ENCODE measurements around the gene XYLT1. TPM values are rescaled to one million over a fixed set of nuclear protein-coding genes. Genes with fewer than 3 reads are reported as not detected.

Gene XYLT1
- total RNA-seq, 3 donors from 2014 or later (not counting 1 experiment from before 2014, with no cell fraction given) = 40.9 to 55.5 (median 43.8) TPM

DNA sequence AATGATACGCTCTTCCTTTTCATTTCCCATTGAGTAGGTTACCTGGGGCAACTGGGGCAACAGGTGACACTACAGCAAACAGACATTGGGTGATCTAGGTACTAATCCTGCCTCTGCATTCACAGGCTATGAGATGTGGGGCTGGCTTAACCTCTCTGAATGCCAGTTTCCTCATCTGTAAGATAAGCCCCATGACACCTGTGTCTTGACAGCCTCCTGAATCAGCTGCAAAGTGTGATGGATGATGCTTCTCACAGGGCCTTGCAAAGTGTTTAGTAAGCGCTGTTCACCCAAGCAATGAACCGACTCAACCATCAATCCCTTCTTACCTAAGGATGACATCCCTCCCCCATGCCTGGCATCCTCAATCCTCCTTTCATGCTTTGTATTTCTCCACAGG is 322.8 kb downstream of the XYLT1 start:
- peaks cover 12 to 13% of the 10 kb centered on the region in 2 donors for H3K4me1 Mint-ChIP-seq
- no peak overlapping the region for H3K4me3 Mint-ChIP-seq
- no peak overlapping the region for H3K27ac Mint-ChIP-seq
- H3K36me3 ChIP-seq (ENCODE audit: control insufficient read depth, insufficient read depth, low read length) = no peaks in the 10 kb centered on the region
- intact Hi-C loops (cut with micrococcal nuclease) = no loop called here
- H3K9me3 ChIP-seq (ENCODE audit: control insufficient read depth, insufficient read depth, low read length) = no peaks in the 10 kb centered on the region
- no peaks in the 10 kb centered on the region for H3K36me3 Mint-ChIP-seq
- no peaks in the 10 kb centered on the region for H3K4me1 ChIP-seq (ENCODE audit: control insufficient read depth, insufficient read depth, low read length)
- DNase-seq (no peak), ATAC-seq (no peak)
- no peaks in the 10 kb centered on the region for H3K27me3 Mint-ChIP-seq (ENCODE audit: low read depth in 2 of 2)
- no peak for TF ChIP-seq CTCF (IDR thresholded peaks at IDR 0.05)
- no peaks in the 10 kb centered on the region for H3K27me3 ChIP-seq (ENCODE audit: control insufficient read depth, insufficient read depth, low read length)
- WGBS (ENCODE audit: insufficient coverage) = 100% methylated on average over 3 of the region's 3 CpGs
- H3K27ac ChIP-seq (ENCODE audit: low read length) = no peak overlapping the region
- H3K4me3 ChIP-seq (ENCODE audit: low read length) = no peak overlapping the region
- H3K9me3 Mint-ChIP-seq = no peaks in the 10 kb centered on the region

DNA sequence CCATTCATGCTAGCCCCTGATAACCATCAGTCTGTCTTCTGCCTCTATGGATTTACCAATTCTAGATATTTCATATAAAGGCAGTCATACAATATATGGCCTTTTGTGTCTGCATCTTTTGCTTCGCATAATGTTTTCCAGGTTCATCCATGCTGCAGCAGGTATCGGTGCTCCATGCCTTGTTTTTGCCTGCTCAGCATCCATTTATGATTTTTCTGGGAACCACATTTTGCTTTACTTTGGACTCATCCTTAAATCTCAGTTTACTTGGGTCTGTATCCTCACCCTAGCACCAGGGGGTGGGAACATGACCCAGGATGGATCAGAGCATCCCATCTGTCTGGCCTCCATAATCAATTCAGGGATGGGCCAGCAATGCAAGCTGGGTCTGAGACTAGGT is 325.7 kb downstream of the XYLT1 start:
- H3K4me3 ChIP-seq (ENCODE audit: low read length) = no peak overlapping the region

DNA sequence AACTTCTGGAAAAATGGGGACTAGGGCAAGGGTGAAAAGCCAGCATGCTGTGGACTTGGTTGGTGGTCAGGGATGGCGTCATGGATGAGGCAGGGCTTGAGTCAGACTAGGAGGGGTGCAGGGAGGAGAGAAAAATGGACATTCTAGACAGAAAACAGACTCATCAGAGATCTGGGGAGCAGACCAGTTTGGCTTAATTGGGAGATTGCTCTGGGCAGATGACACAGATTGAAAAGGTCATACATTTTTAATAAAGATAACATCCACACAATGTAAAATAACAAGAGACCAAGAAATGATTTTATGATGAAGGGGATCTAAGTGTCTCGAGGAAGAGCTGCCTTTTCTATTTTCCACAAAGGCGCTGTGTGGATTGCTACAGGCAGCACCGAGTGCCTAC is 326.3 kb downstream of the XYLT1 start:
- WGBS (ENCODE audit: insufficient coverage) = 96% methylated on average over 4 of the region's 4 CpGs
- Histone ChIP-seq H3K4me3 (ENCODE audit: low read length) (no peak overlapping the region), H3K27ac (ENCODE audit: low read length) (no peak overlapping the region), H3K4me1 (ENCODE audit: control insufficient read depth, insufficient read depth, low read length) (no peaks in the 10 kb centered on the region), H3K9me3 (ENCODE audit: control insufficient read depth, insufficient read depth, low read length) (no peaks in the 10 kb centered on the region), H3K36me3 (ENCODE audit: control insufficient read depth, insufficient read depth, low read length) (peaks cover 5% of the 10 kb centered on the region), H3K27me3 (ENCODE audit: control insufficient read depth, insufficient read depth, low read length) (no peaks in the 10 kb centered on the region)
- TF ChIP-seq CTCF (IDR thresholded peaks at IDR 0.05) = no peak
- Mint-ChIP-seq H3K36me3 (no peaks in the 10 kb centered on the region), H3K9me3 (no peaks in the 10 kb centered on the region), H3K4me3 (no peak overlapping the region), H3K27me3 (ENCODE audit: low read depth in 2 of 2) (no peaks in the 10 kb centered on the region), H3K4me1 (peaks cover 10 to 12% of the 10 kb centered on the region in 2 donors), H3K27ac (no peak overlapping the region)
- intact Hi-C loops (cut with micrococcal nuclease) = no loop called here
- DNase-seq (no peak), ATAC-seq (no peak)

More for the DNA sequence above, 325.7 kb downstream of the XYLT1 start:
- no peaks in the 10 kb centered on the region for H3K9me3 ChIP-seq (ENCODE audit: control insufficient read depth, insufficient read depth, low read length)
- intact Hi-C loops (cut with micrococcal nuclease) = no loop called here
- WGBS (ENCODE audit: insufficient coverage) = 100% methylated on average over 2 of the region's 2 CpGs
- H3K27me3 ChIP-seq (ENCODE audit: control insufficient read depth, insufficient read depth, low read length) = no peaks in the 10 kb centered on the region
- DNase-seq (no peak), ATAC-seq (no peak)
- Mint-ChIP-seq H3K27me3 (ENCODE audit: low read depth in 2 of 2) (no peaks in the 10 kb centered on the region), H3K27ac (no peak overlapping the region), H3K9me3 (no peaks in the 10 kb centered on the region), H3K36me3 (no peaks in the 10 kb centered on the region), H3K4me3 (no peak overlapping the region), H3K4me1 (peaks cover 12 to 13% of the 10 kb centered on the region in 2 donors)
- H3K36me3 ChIP-seq (ENCODE audit: control insufficient read depth, insufficient read depth, low read length) = peaks cover under 1% of the 10 kb centered on the region
- no peak for TF ChIP-seq CTCF (IDR thresholded peaks at IDR 0.05)
- no peak overlapping the region for H3K27ac ChIP-seq (ENCODE audit: low read length)
- H3K4me1 ChIP-seq (ENCODE audit: control insufficient read depth, insufficient read depth, low read length) = no peaks in the 10 kb centered on the region

Measured in natural killer cell (primary cell).